Naive thymus-derived CD4-positive, alpha-beta T cell (primary cell): ENCODE results near the gene CRPPA. TPM values are rescaled to one million over a fixed set of nuclear protein-coding genes. Genes with fewer than 3 reads are reported as not detected.
"Not testable (repeated sequence)": the region's sequence is repeated elsewhere in the genome, so short reads cannot be mapped to it uniquely, and the experiment has no call there.

Experiments
- ATAC-seq: fragments of 150-1000 bp; cut with Tn5 transposase; 2 replicates; pipeline ENCODE4 v1.10.0; 2021; ENCODE audit warnings: mild to moderate bottlenecking, moderate library complexity
- CTCF ChIA-PET: fragments of 350-600 bp; sonication (Branson Sonifier 250); formaldehyde crosslinking; loops from one replicate; lab custom pipeline; 2021; ENCODE audit warnings: antibody characterized with exemption; lab: Charles Lee
- POLR2A ChIA-PET: fragments of 350-600 bp; sonication (Branson Sonifier 250); formaldehyde crosslinking; loops from one replicate; lab custom pipeline; 2021; ENCODE audit warnings: antibody characterized with exemption, inconsistent platforms; lab: Charles Lee
- DNase-seq, 9 donors: peaks; one replicate each; pipeline versions ENCODE4 v3.0.0 to v3.0.0-alpha.2; 2020 to 2022; ENCODE audit warnings: mixed read lengths in 1 of 9
- H3K27ac ChIP-seq: one replicate; pipeline ENCODE4 v1.7.0; 2013; ENCODE audit warnings: mild to moderate bottlenecking, low read depth, low read length, moderate library complexity
- H3K27me3 ChIP-seq, 2 donors: one replicate each; pipeline ENCODE4 v1.7.0; 2013; ENCODE audit warnings: low read length in 2 of 2, mild to moderate bottlenecking in 2 of 2, moderate library complexity in 2 of 2; ENCODE audit not compliant: control insufficient read depth in 2 of 2, insufficient read depth in 2 of 2
- H3K36me3 ChIP-seq, 3 experiments: 1 replicate in 2 of 3; 2 replicates in 1 of 3; pipeline ENCODE4 v1.7.0; 2013; ENCODE audit warnings: low read length in 3 of 3, mild to moderate bottlenecking in 3 of 3, moderate library complexity in 1 of 3; ENCODE audit not compliant: insufficient read depth in 3 of 3, control insufficient read depth in 2 of 3
- H3K4me1 ChIP-seq, 2 donors: one replicate each; pipeline ENCODE4 v1.7.0; 2013; ENCODE audit warnings: low read length in 2 of 2, mild to moderate bottlenecking in 2 of 2, moderate library complexity in 1 of 2; ENCODE audit not compliant: control insufficient read depth in 2 of 2, insufficient read depth in 2 of 2
- H3K4me3 ChIP-seq: 2 replicates; pipeline ENCODE4 v1.7.0; 2013; ENCODE audit warnings: mild to moderate bottlenecking, low read length
- H3K9me3 ChIP-seq, 3 experiments: 1 replicate in 2 of 3; 2 replicates in 1 of 3; pipeline ENCODE4 v1.7.0; 2013; ENCODE audit warnings: low read length in 3 of 3; ENCODE audit not compliant: control insufficient read depth in 2 of 3
- H3K27ac Mint-ChIP-seq, 9 donors: one replicate each; pipeline ENCODE4 v1.8.0; 2020 to 2022; ENCODE audit warnings: mixed read lengths in 9 of 9, mild to moderate bottlenecking in 8 of 9, moderate library complexity in 5 of 9, inconsistent platforms in 2 of 9
- H3K27me3 Mint-ChIP-seq, 5 donors: one replicate each; pipeline ENCODE4 v1.8.0; 2021 to 2022; ENCODE audit warnings: mixed read lengths in 5 of 5, mild to moderate bottlenecking in 1 of 5
- H3K36me3 Mint-ChIP-seq, 5 donors: one replicate each; pipeline ENCODE4 v1.8.0; 2020 to 2022; ENCODE audit warnings: mixed read lengths in 5 of 5, mild to moderate bottlenecking in 3 of 5, inconsistent platforms in 1 of 5
- H3K4me1 Mint-ChIP-seq, 7 donors: one replicate each; pipeline ENCODE4 v1.8.0; 2020 to 2022; ENCODE audit warnings: mixed read lengths in 7 of 7, mild to moderate bottlenecking in 3 of 7, inconsistent platforms in 1 of 7
- H3K4me3 Mint-ChIP-seq, 10 donors: one replicate each; pipeline ENCODE4 v1.8.0; 2020 to 2022; ENCODE audit warnings: mild to moderate bottlenecking in 10 of 10, mixed read lengths in 10 of 10, moderate library complexity in 6 of 10, inconsistent platforms in 2 of 10
- H3K9me3 Mint-ChIP-seq, 11 donors: one replicate each; pipeline ENCODE4 v1.8.0; 2020 to 2022; ENCODE audit warnings: mixed read lengths in 11 of 11, mild to moderate bottlenecking in 4 of 11, inconsistent platforms in 1 of 11, moderate library complexity in 1 of 11
- intact Hi-C, 2 donors: fragments of 100-400 bp; cut with micrococcal nuclease; formaldehyde crosslinking; loops; one replicate each; pipeline ENCODE4 v1.15.1; 2023
- polyA plus RNA-seq, 2 donors: library from polyadenylated mRNA; unstranded; fragments of 300-500 nt; fragmentation: Illumina TruSeq; gene quantifications; one replicate each; pipeline ENCODE4 v1.2.3, GENCODE V29; 2021
- total RNA-seq, 6 experiments: library from RNA in 5 of 6; stranded (reverse) in 5 of 6; gene quantifications; 1 replicate in 5 of 6; 2 replicates in 1 of 6; pipeline ENCODE4 v1.2.3 and lab custom pipeline; 2021 to 2026

Gene CRPPA
- total and polyA plus RNA-seq, 7 experiments from 2014 or later: 0.21 to 2.5 (median 1.3) TPM

GRCh38 chr7:16460789-16461493 lies 39.6 kb upstream of the CRPPA start:
- Mint-ChIP-seq H3K36me3 (no peaks in the 10 kb centered on the region), H3K27ac (no peak overlapping the region), H3K27me3 (peaks cover 0 to 23% (median 10%) of the 10 kb centered on the region in 5 donors), H3K4me1 (peaks cover 0 to 6% (median 0%) of the 10 kb centered on the region in 7 donors), H3K9me3 (peaks cover 0 to 5% (median 0%) of the 10 kb centered on the region in 11 donors), H3K4me3 (no peak overlapping the region)
- ATAC-seq (no peak), DNase-seq (no peak)
- no peaks in the 10 kb centered on the region for H3K36me3 ChIP-seq
- POLR2A ChIA-PET: no interaction called here
- CTCF ChIA-PET: no interaction called here
- H3K27ac ChIP-seq: no peak overlapping the region
- intact Hi-C loops: no loop called here
- no peaks in the 10 kb centered on the region for H3K4me1 ChIP-seq
- H3K4me3 ChIP-seq: no peak overlapping the region
- H3K9me3 ChIP-seq: no peaks in the 10 kb centered on the region
- no peaks in the 10 kb centered on the region for H3K27me3 ChIP-seq

- H3K36me3 Mint-ChIP-seq, H3K4me1 ChIP-seq, H3K9me3 Mint-ChIP-seq, POLR2A ChIA-PET, H3K4me1 Mint-ChIP-seq, H3K27ac Mint-ChIP-seq, ATAC-seq, H3K27me3 ChIP-seq, H3K4me3 Mint-ChIP-seq, H3K9me3 ChIP-seq, CTCF ChIA-PET, H3K4me3 ChIP-seq, H3K27ac ChIP-seq, DNase-seq, H3K27me3 Mint-ChIP-seq, H3K36me3 ChIP-seq, intact Hi-C loops: not testable (repeated sequence)
Observed at GRCh38 chr7:16456303-16456702, 35.0 kb upstream of the CRPPA start.

GRCh38 chr7:16455591-16455990 lies 34.3 kb upstream of the CRPPA start:
- H3K4me3 Mint-ChIP-seq: no peak overlapping the region
- peaks cover 0 to 8% (median 6%) of the 10 kb centered on the region in 7 donors for H3K4me1 Mint-ChIP-seq
- Histone ChIP-seq H3K27me3 (no peaks in the 10 kb centered on the region), H3K9me3 (no peaks in the 10 kb centered on the region), H3K4me3 (no peak overlapping the region), H3K36me3 (no peaks in the 10 kb centered on the region), H3K27ac (no peak overlapping the region), H3K4me1 (no peaks in the 10 kb centered on the region)
- CTCF ChIA-PET: interaction anchor here (0.7 kb wide), 1 partner anchor 109 kb away, joined by 4 read pairs; no protein-coding TSS in a partner anchor
- H3K27ac Mint-ChIP-seq: no peak overlapping the region
- no peaks in the 10 kb centered on the region for H3K36me3 Mint-ChIP-seq
- ATAC-seq: no peak
- no peak for DNase-seq
- intact Hi-C loops: no loop called here
- POLR2A ChIA-PET: no interaction called here
- peaks cover 0 to 9% (median 7%) of the 10 kb centered on the region in 5 donors for H3K27me3 Mint-ChIP-seq
- peaks cover 0 to 5% (median 0%) of the 10 kb centered on the region in 11 donors for H3K9me3 Mint-ChIP-seq

GRCh38 chr7:16450366-16450765 lies 29.0 kb upstream of the CRPPA start:
- H3K27ac ChIP-seq: no peak overlapping the region
- ChIA-PET CTCF (no interaction called here), POLR2A (no interaction called here)
- no peaks in the 10 kb centered on the region for H3K4me1 ChIP-seq
- no peak for ATAC-seq
- intact Hi-C loops: no loop called here
- no peaks in the 10 kb centered on the region for H3K36me3 ChIP-seq
- Mint-ChIP-seq H3K4me3 (no peak overlapping the region), H3K9me3 (no peaks in the 10 kb centered on the region), H3K27ac (no peak overlapping the region), H3K27me3 (peaks cover 3 to 9% (median 7%) of the 10 kb centered on the region in 5 donors), H3K4me1 (peaks cover 0 to 2% (median 1%) of the 10 kb centered on the region in 7 donors), H3K36me3 (no peaks in the 10 kb centered on the region)
- no peaks in the 10 kb centered on the region for H3K27me3 ChIP-seq
- no peak for DNase-seq
- H3K9me3 ChIP-seq: no peaks in the 10 kb centered on the region
- H3K4me3 ChIP-seq: no peak overlapping the region

- Mint-ChIP-seq H3K27ac (no peak overlapping the region), H3K4me3 (no peak overlapping the region), H3K9me3 (no peaks in the 10 kb centered on the region), H3K4me1 (no peaks in the 10 kb centered on the region), H3K36me3 (no peaks in the 10 kb centered on the region), H3K27me3 (peaks cover 3 to 8% (median 6%) of the 10 kb centered on the region in 5 donors)
- ChIA-PET POLR2A (no interaction called here), CTCF (no interaction called here)
- intact Hi-C loops: no loop called here
- no peak for DNase-seq
- no peaks in the 10 kb centered on the region for H3K36me3 ChIP-seq
- H3K27ac ChIP-seq: no peak overlapping the region
- no peaks in the 10 kb centered on the region for H3K9me3 ChIP-seq
- H3K4me3 ChIP-seq: no peak overlapping the region
- no peaks in the 10 kb centered on the region for H3K27me3 ChIP-seq
- no peak for ATAC-seq
- no peaks in the 10 kb centered on the region for H3K4me1 ChIP-seq
Observed at GRCh38 chr7:16447876-16448275, 26.5 kb upstream of the CRPPA start.

- H3K27me3 Mint-ChIP-seq: peaks cover 0 to 12% (median 2%) of the 10 kb centered on the region in 5 donors
- H3K36me3 ChIP-seq: no peaks in the 10 kb centered on the region
- H3K9me3 ChIP-seq: no peaks in the 10 kb centered on the region
- intact Hi-C loops: no loop called here
- no peaks in the 10 kb centered on the region for H3K4me1 Mint-ChIP-seq
- H3K27ac Mint-ChIP-seq: no peak overlapping the region
- H3K27me3 ChIP-seq: no peaks in the 10 kb centered on the region
- H3K9me3 Mint-ChIP-seq: no peaks in the 10 kb centered on the region
- no peak for DNase-seq
- H3K4me1 ChIP-seq: no peaks in the 10 kb centered on the region
- ChIA-PET CTCF (no interaction called here), POLR2A (no interaction called here)
- H3K4me3 Mint-ChIP-seq: no peak overlapping the region
- H3K36me3 Mint-ChIP-seq: no peaks in the 10 kb centered on the region
- no peak overlapping the region for H3K4me3 ChIP-seq
- H3K27ac ChIP-seq: no peak overlapping the region
- no peak for ATAC-seq
Observed at GRCh38 chr7:16446508-16446907, 25.2 kb upstream of the CRPPA start.

GRCh38 chr7:16443871-16444270 lies 22.5 kb upstream of the CRPPA start:
- CTCF ChIA-PET: interaction anchor here (1.1 kb wide), 1 partner anchor 12 kb away, joined by 3 read pairs; no protein-coding TSS in a partner anchor
- H3K27ac ChIP-seq, ATAC-seq, H3K4me1 ChIP-seq, H3K36me3 Mint-ChIP-seq, H3K4me3 Mint-ChIP-seq, POLR2A ChIA-PET, intact Hi-C loops, H3K27me3 Mint-ChIP-seq, H3K4me3 ChIP-seq, DNase-seq, H3K9me3 ChIP-seq, H3K4me1 Mint-ChIP-seq, H3K9me3 Mint-ChIP-seq, H3K36me3 ChIP-seq, H3K27ac Mint-ChIP-seq, H3K27me3 ChIP-seq: not testable (repeated sequence)
